Naive thymus-derived CD8-positive, alpha-beta T cell (primary cell): ENCODE results near the gene PTPN1. TPM values are rescaled to one million over a fixed set of nuclear protein-coding genes. Genes with fewer than 3 reads are reported as not detected.
A peak's percentile ranks its signal among the peaks of the same experiment; 100 is the strongest.

ENCODE experiments used
- ATAC-seq, 2 donors: fragments of 150-1000 bp; cut with Tn5 transposase in 1 of 2; sonication (Bioruptor Pico), chemical (Tn5 transposase) in 1 of 2; 1 replicate in 1 of 2; 2 replicates in 1 of 2; pipeline ENCODE4 v1.10.0; 2021; ENCODE audit warnings: mild to moderate bottlenecking in 2 of 2, moderate library complexity in 2 of 2
- POLR2A ChIA-PET: fragments of 350-600 bp; sonication (Branson Sonifier 250); formaldehyde crosslinking; loops from one replicate; lab custom pipeline; 2021; ENCODE audit warnings: antibody characterized with exemption; lab: Charles Lee
- DNase-seq, 10 donors: peaks; one replicate each; pipeline versions ENCODE4 v3.0.0 to v3.0.0-alpha.2; 2020 to 2022
- H3K27ac Mint-ChIP-seq, 10 donors: one replicate each; pipeline ENCODE4 v1.8.0; 2020 to 2022; ENCODE audit warnings: mild to moderate bottlenecking in 10 of 10, mixed read lengths in 10 of 10, moderate library complexity in 4 of 10, inconsistent platforms in 1 of 10
- H3K27me3 Mint-ChIP-seq, 5 donors: one replicate each; pipeline ENCODE4 v1.8.0; 2021 to 2022; ENCODE audit warnings: mixed read lengths in 5 of 5
- H3K36me3 Mint-ChIP-seq, 3 donors: one replicate each; pipeline ENCODE4 v1.8.0; 2020 to 2022; ENCODE audit warnings: mixed read lengths in 3 of 3, mild to moderate bottlenecking in 2 of 3, inconsistent platforms in 1 of 3
- H3K4me1 Mint-ChIP-seq, 4 donors: one replicate each; pipeline ENCODE4 v1.8.0; 2021 to 2022; ENCODE audit warnings: mixed read lengths in 4 of 4
- H3K4me3 Mint-ChIP-seq, 10 donors: one replicate each; pipeline ENCODE4 v1.8.0; 2020 to 2022; ENCODE audit warnings: mild to moderate bottlenecking in 10 of 10, mixed read lengths in 10 of 10, moderate library complexity in 6 of 10, inconsistent platforms in 1 of 10
- H3K9me3 Mint-ChIP-seq, 9 donors: one replicate each; pipeline ENCODE4 v1.8.0; 2020 to 2022; ENCODE audit warnings: mixed read lengths in 9 of 9, mild to moderate bottlenecking in 3 of 9, inconsistent platforms in 1 of 9, moderate library complexity in 1 of 9
- polyA plus RNA-seq, 3 donors: library from polyadenylated mRNA; unstranded; fragments of 300-500 nt; fragmentation: Illumina TruSeq; gene quantifications; one replicate each; pipeline ENCODE4 v1.2.3, GENCODE V29; 2021
- total RNA-seq, 8 experiments: library from RNA in 2 of 8; stranded (reverse) in 2 of 8; gene quantifications; one replicate each; pipeline ENCODE4 v1.2.3 and lab custom pipeline; 2021 to 2026

Gene PTPN1
- total and polyA plus RNA-seq, 5 experiments from 2014 or later, result 29.1 to 56.7 (median 31.9) TPM

- Mint-ChIP-seq H3K27me3 (no peaks in the 10 kb centered on the region), H3K9me3 (no peaks in the 10 kb centered on the region), H3K36me3 (peaks cover 0 to 5% (median 0%) of the 10 kb centered on the region in 3 donors), H3K27ac (peak overlapping the region; percentile 58 to 96 (median 89)), H3K4me1 (peaks cover 53 to 100% (median 98%) of the 10 kb centered on the region in 4 donors), H3K4me3 (peak overlapping the region; percentile 58 to 86 (median 81))
- POLR2A ChIA-PET, result interaction anchor here (0.6 to 1.0 kb wide), 3 partner anchors 9 to 42 kb away, joined by 3 to 5 read pairs (median 4); no protein-coding TSS in a partner anchor
- ATAC-seq, result no peak
- DNase-seq, result no peak
Observed at GRCh38 chr20:50516935-50517816, 7.0 kb downstream of the PTPN1 start.

DNA sequence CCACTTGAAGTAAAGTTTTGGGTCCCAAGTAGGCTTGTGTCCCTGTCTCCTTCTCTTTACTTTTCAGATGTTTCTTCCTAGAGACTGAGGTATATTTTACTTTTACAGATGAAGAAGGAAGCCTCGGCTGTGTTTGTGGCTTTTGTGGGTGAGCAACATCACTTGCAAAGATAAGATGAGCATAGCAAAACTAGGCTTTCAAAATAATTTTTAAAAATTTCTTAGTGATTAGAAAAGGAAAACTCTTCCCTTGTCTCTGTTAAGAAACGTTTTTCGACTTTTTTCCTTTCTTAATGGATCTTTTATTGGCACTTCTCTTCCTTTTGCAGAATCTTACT, 7.6 kb downstream of the PTPN1 start:
- peaks cover 49 to 98% (median 95%) of the 10 kb centered on the region in 4 donors for H3K4me1 Mint-ChIP-seq
- H3K36me3 Mint-ChIP-seq, result peaks cover 0 to 2% (median 0%) of the 10 kb centered on the region in 3 donors
- no peaks in the 10 kb centered on the region for H3K27me3 Mint-ChIP-seq
- H3K27ac Mint-ChIP-seq, result peak overlapping the region; percentile 75 to 96 (median 92)
- POLR2A ChIA-PET, result interaction anchor here (0.6 to 1.0 kb wide), 2 partner anchors 26 to 42 kb away, joined by 3 to 4 read pairs; no protein-coding TSS in a partner anchor
- ATAC-seq (peak in 1 of 2 donors; percentile 21), DNase-seq (peak in 3 of 10 donors; percentile 14 to 40 (median 31))
- H3K4me3 Mint-ChIP-seq, result peak overlapping the region; percentile 58 to 86 (median 81)
- no peaks in the 10 kb centered on the region for H3K9me3 Mint-ChIP-seq

DNA sequence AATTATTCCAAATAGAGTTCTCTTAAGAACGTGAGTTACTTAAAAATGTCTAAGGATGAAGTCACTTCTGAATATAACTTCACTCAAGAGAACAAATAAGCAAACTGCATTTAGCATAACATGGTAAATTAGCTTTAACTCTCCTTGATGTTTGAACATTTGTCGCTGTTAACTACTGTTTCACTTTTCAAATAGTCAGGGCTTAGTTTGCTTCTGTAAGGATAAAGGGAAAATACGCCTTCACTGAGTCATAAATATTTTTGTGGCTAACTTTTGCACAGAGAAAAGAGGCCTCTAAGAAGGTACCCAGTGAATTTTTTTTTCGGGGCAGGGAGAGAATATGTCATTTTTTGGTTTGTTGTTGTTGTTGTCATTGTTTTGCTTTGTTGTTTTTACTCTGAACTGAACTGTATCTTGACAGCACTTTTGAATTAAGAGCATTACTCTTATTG, 8.1 kb downstream of the PTPN1 start:
- Mint-ChIP-seq H3K27me3 (no peaks in the 10 kb centered on the region), H3K36me3 (peaks cover 0 to 3% (median 0%) of the 10 kb centered on the region in 3 donors), H3K9me3 (no peaks in the 10 kb centered on the region), H3K4me3 (peak overlapping the region; percentile 58 to 86 (median 81)), H3K27ac (peak overlapping the region; percentile 75 to 96 (median 92)), H3K4me1 (peaks cover 49 to 98% (median 95%) of the 10 kb centered on the region in 4 donors)
- DNase-seq (no peak), ATAC-seq (peak in 1 of 2 donors; percentile 14)
- POLR2A ChIA-PET, result interaction anchor here (1.0 to 5.5 kb wide), 2 partner anchors 8 to 25 kb away, joined by 4 to 51 read pairs; partner anchors contain the start of gene PTPN1

GRCh38 chr20:50519036-50519762, 9.0 kb downstream of the PTPN1 start:
- H3K9me3 Mint-ChIP-seq, result no peaks in the 10 kb centered on the region
- peaks cover 53 to 98% (median 94%) of the 10 kb centered on the region in 4 donors for H3K4me1 Mint-ChIP-seq

GRCh38 chr20:50520222-50520880, 10.2 kb downstream of the PTPN1 start:
- Mint-ChIP-seq H3K4me1 (peaks cover 45 to 88% (median 84%) of the 10 kb centered on the region in 4 donors), H3K27ac (peak overlapping the region; percentile 86 to 96 (median 93)), H3K36me3 (peaks cover 0 to 2% (median 0%) of the 10 kb centered on the region in 3 donors), H3K4me3 (peak overlapping the region; percentile 72 to 88 (median 81)), H3K9me3 (no peaks in the 10 kb centered on the region), H3K27me3 (no peaks in the 10 kb centered on the region)
- POLR2A ChIA-PET, result interaction anchor here (0.7 to 5.5 kb wide), 4 partner anchors 10 to 1240 kb away, joined by 3 to 51 read pairs (median 5); partner anchors contain the start of gene PTPN1
- peak in 1 of 10 donors; percentile 13 for DNase-seq
- ATAC-seq, result peak; percentile 13 to 31

More at GRCh38 chr20:50519036-50519762, 9.0 kb downstream of the PTPN1 start:
- H3K27me3 Mint-ChIP-seq, result no peaks in the 10 kb centered on the region
- peak in 4 of 10 donors; percentile 22 to 61 (median 42) for DNase-seq
- peak overlapping the region; percentile 86 to 96 (median 93) for H3K27ac Mint-ChIP-seq
- H3K36me3 Mint-ChIP-seq, result peaks cover 0 to 2% (median 0%) of the 10 kb centered on the region in 3 donors
- ATAC-seq, result peak; percentile 78 to 85
- POLR2A ChIA-PET, result interaction anchor here (5.5 kb wide), 1 partner anchor 9 kb away, joined by 51 read pairs; the partner anchor contains the start of gene PTPN1
- H3K4me3 Mint-ChIP-seq, result peak overlapping the region; percentile 72 to 88 (median 81)

DNA sequence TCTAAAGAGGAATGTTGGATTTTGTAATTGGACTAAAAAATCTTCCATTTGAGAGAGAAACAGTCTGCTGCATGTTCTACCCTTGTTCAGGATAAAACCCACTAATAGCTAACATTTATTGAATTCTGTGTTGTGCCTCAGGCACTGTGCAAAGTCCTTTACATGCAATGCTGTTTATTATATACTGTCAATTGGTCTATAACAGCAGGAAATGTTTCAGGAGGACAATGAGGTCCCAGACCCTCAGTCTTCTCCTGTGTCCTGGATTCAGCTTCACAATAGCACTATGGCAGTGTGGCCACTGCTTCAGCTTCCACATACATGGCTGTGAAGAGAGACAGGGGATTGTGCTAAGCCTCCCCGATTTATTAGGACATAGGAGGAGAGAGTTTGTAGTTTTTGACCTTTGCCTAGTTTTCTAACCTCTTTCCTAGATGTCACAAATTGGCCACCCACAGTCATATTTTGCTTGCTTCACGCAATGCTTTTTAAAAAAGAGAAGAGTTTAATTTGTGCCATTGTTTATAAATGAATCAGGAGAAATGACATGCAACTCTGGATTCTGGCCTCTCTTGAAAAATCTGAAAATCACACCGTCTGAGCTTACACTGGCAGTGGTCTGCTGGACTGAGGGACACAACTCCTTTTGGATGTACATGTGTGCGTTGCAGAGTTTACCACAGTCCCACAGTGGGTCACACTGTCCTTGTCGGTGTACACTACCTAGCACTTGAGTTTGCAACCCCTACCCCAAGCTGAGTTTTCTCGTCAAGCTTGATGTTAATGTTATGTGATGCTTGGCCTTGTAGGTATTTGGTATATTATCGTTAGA, 11.3 kb downstream of the PTPN1 start:
- H3K4me3 Mint-ChIP-seq, result peak overlapping the region in 5 of 10 donors; percentile 5 to 80 (median 15)
- H3K4me1 Mint-ChIP-seq, result peaks cover 45 to 77% (median 73%) of the 10 kb centered on the region in 4 donors
- POLR2A ChIA-PET, result interaction anchor here (5.5 kb wide), 1 partner anchor 11 kb away, joined by 51 read pairs; the partner anchor contains the start of gene PTPN1
- H3K27me3 Mint-ChIP-seq, result no peaks in the 10 kb centered on the region
- ATAC-seq (no peak), DNase-seq (no peak)
- H3K9me3 Mint-ChIP-seq, result no peaks in the 10 kb centered on the region
- peaks cover 0 to 2% (median 0%) of the 10 kb centered on the region in 3 donors for H3K36me3 Mint-ChIP-seq
- peak overlapping the region in 9 of 10 donors; percentile 40 to 96 (median 79) for H3K27ac Mint-ChIP-seq

- peaks cover 45 to 70% (median 67%) of the 10 kb centered on the region in 4 donors for H3K4me1 Mint-ChIP-seq
- H3K36me3 Mint-ChIP-seq, result peaks cover 0 to 2% (median 0%) of the 10 kb centered on the region in 3 donors
- no peaks in the 10 kb centered on the region for H3K27me3 Mint-ChIP-seq
- ATAC-seq, result no peak
- H3K4me3 Mint-ChIP-seq, result peak overlapping the region in 1 of 10 donors; percentile 57
- no peaks in the 10 kb centered on the region for H3K9me3 Mint-ChIP-seq
- DNase-seq, result no peak
- POLR2A ChIA-PET, result interaction anchor here (5.5 kb wide), 1 partner anchor 12 kb away, joined by 51 read pairs; the partner anchor contains the start of gene PTPN1
- peak overlapping the region in 7 of 10 donors; percentile 18 to 93 (median 79) for H3K27ac Mint-ChIP-seq
Observed at GRCh38 chr20:50522053-50522674, 12.0 kb downstream of the PTPN1 start.

DNA sequence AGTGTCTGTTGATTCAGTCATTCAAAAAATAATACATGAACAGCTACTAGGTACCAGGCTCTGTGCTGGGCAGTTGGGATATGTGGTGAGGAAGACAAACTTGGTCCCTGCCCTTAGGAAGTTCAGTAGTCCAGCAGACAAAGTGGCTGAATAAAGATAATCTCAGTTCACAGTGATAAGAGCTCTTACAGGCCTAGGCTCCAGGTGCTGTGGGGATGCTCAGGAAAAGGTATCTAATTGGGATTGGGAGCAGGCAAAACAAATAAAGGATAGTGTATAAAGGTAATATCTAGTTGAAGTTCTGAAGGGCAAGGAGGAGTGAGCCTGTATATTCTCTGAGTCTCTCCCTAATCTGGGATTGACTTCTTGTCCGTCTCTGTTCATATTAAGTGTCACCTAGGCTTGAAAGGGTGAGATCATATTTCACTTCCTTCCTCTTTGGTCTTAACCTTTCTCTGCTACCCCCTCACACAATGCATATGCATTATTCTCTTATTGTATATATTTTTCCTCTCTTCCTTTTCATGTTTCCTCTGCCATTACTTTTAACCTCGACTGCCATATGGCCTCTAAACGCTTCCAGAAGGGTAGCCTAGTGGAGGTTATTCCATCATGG, 13.5 kb downstream of the PTPN1 start:
- Mint-ChIP-seq H3K36me3 (peaks cover 0 to 2% (median 0%) of the 10 kb centered on the region in 3 donors), H3K4me3 (peak overlapping the region; percentile 9 to 69 (median 57)), H3K4me1 (peaks cover 33 to 58% (median 53%) of the 10 kb centered on the region in 4 donors), H3K9me3 (no peaks in the 10 kb centered on the region), H3K27ac (peak overlapping the region; percentile 10 to 88 (median 63)), H3K27me3 (no peaks in the 10 kb centered on the region)
- no peak for DNase-seq
- no peak for ATAC-seq
- POLR2A ChIA-PET, result interaction anchor here (0.6 to 5.5 kb wide), 3 partner anchors 13 to 1761 kb away, joined by 3 to 51 read pairs (median 4); partner anchors contain the start of gene PTPN1

- Mint-ChIP-seq H3K9me3 (no peaks in the 10 kb centered on the region), H3K27me3 (no peaks in the 10 kb centered on the region), H3K4me1 (peaks cover 25 to 50% (median 42%) of the 10 kb centered on the region in 4 donors), H3K4me3 (peak overlapping the region in 1 of 10 donors; percentile 30), H3K36me3 (peaks cover 0 to 2% (median 0%) of the 10 kb centered on the region in 3 donors), H3K27ac (no peak overlapping the region)
- DNase-seq (no peak), ATAC-seq (no peak)
- POLR2A ChIA-PET, result interaction anchor here (1.2 kb wide), 1 partner anchor 9 kb away, joined by 5 read pairs; no protein-coding TSS in a partner anchor
Observed at GRCh38 chr20:50525681-50526080, 15.5 kb downstream of the PTPN1 start.
